ENCODE measurements around the gene TNS1. TPM values are rescaled to one million over a fixed set of nuclear protein-coding genes. Genes with fewer than 3 reads are reported as not detected.

The TNS1 gene
- total RNA-seq, 1 experiment from 2014 or later, result 3.4 TPM

DNA sequence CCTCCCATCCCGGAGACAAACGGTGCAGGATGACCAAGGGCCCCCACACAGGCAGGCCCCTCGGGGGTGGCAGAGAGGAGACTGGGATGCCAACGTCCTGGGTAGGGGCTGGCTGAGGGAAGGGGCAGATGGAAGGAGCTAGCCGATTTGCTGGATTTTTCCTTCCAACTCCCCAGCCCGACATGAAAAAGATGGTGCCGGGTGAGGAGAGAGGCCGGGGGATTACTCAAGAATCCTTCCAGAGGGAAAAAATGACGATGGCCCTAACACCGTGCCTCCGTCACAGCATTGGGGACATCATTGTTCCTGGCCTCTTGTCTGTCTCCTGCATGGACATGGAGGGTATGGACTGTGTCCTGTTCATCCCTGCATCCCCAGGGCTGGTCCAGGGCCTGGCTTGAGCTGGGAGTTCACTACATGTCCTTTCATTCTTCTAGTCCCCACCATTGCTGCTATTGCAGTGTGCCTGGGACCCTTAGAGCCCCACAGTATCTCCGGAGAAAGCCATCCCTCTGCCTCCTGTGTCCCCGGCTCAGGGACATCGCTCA, 217.7 kb downstream of the TNS1 start:
- Histone ChIP-seq H3K56ac (ENCODE audit: insufficient read length, low read depth, low read length) (no peak overlapping the region), H2AK5ac (ENCODE audit: insufficient read length, low read length) (no peak overlapping the region), H3K79me1 (ENCODE audit: insufficient read depth, low read depth, low read length, poor library complexity, severe bottlenecking) (no peaks in the 10 kb centered on the region), H3K9me3 (ENCODE audit: control insufficient read depth, low read depth, low read length) (no peaks in the 10 kb centered on the region), H3K4me2 (ENCODE audit: insufficient read depth, insufficient read length, low read length) (no peak overlapping the region), H3K9ac (ENCODE audit: extremely low read depth, insufficient read length, low read length) (no peak overlapping the region), H3K18ac (ENCODE audit: insufficient read length, low read depth, low read length) (no peak overlapping the region), H2BK20ac (ENCODE audit: low read depth, low read length, poor library complexity, severe bottlenecking) (no peak overlapping the region), H3K27ac (ENCODE audit: insufficient read length, low read depth, low read length) (no peak overlapping the region), H3T11ph (ENCODE audit: low read length) (no peak overlapping the region), H2BK5ac (ENCODE audit: insufficient read length, low read length) (no peak overlapping the region), H3K14ac (ENCODE audit: insufficient read depth, low read length) (no peak overlapping the region), H4K8ac (replicated peaks; ENCODE audit: insufficient read length, low read depth, low read length) (no peak overlapping the region), H2AFZ (ENCODE audit: low read length) (no peak overlapping the region), H3K23ac (ENCODE audit: insufficient read length, low read depth, low read length) (no peak overlapping the region), H2BK120ac (ENCODE audit: low read depth, low read length, poor library complexity, severe bottlenecking) (no peak overlapping the region), H3K27me3 (ENCODE audit: insufficient read depth, low read length) (no peaks in the 10 kb centered on the region; the same call in 1 of the 2 replicates), H2BK15ac (ENCODE audit: low read depth, low read length) (no peak overlapping the region), H3K79me2 (ENCODE audit: insufficient read depth, low read length) (no peaks in the 10 kb centered on the region), H3K4ac (ENCODE audit: low read depth, low read length) (no peak overlapping the region), H3K23me2 (ENCODE audit: insufficient read length, low read depth, low read length, poor library complexity, severe bottlenecking) (no peaks in the 10 kb centered on the region), H4K20me1 (ENCODE audit: control insufficient read depth, insufficient read depth, insufficient read length) (no peaks in the 10 kb centered on the region), H2BK12ac (ENCODE audit: insufficient read length, low read depth, low read length) (no peak overlapping the region), H4K91ac (ENCODE audit: insufficient read length, low read depth, low read length) (no peak overlapping the region), H3K4me1 (ENCODE audit: insufficient read depth, low read length) (no peaks in the 10 kb centered on the region), H4K5ac (ENCODE audit: insufficient read length, low read depth, low read length) (no peak overlapping the region)
- WGBS (ENCODE audit: extremely low coverage, insufficient read length, low lambda C conversion rate), result no CpG with 5 or more reads among the region's 14 CpGs
- Mint-ChIP-seq H3K4me3 (peak overlapping the region in 1 of 2 experiments; percentile 10; a peak in 1 of 5 replicates), H3K4me1 (peaks cover 3 to 10% of the 10 kb centered on the region in 2 experiments; a peak in 3 of 4 replicates), H3K36me3 (ENCODE audit: insufficient read depth in 1 of 3, low read depth in 3 of 3) (peaks cover 0 to 8% (median 0%) of the 10 kb centered on the region in 3 experiments; a peak in 3 of 7 replicates), H3K27me3 (ENCODE audit: low read depth) (peaks cover 44% of the 10 kb centered on the region), H3K9me3 (peaks cover 14 to 15% of the 10 kb centered on the region in 2 experiments), H3K27ac (peak overlapping the region in 1 of 3 experiments; percentile 49; a peak in 1 of 7 replicates)
- TF ChIP-seq, protein P1, sequence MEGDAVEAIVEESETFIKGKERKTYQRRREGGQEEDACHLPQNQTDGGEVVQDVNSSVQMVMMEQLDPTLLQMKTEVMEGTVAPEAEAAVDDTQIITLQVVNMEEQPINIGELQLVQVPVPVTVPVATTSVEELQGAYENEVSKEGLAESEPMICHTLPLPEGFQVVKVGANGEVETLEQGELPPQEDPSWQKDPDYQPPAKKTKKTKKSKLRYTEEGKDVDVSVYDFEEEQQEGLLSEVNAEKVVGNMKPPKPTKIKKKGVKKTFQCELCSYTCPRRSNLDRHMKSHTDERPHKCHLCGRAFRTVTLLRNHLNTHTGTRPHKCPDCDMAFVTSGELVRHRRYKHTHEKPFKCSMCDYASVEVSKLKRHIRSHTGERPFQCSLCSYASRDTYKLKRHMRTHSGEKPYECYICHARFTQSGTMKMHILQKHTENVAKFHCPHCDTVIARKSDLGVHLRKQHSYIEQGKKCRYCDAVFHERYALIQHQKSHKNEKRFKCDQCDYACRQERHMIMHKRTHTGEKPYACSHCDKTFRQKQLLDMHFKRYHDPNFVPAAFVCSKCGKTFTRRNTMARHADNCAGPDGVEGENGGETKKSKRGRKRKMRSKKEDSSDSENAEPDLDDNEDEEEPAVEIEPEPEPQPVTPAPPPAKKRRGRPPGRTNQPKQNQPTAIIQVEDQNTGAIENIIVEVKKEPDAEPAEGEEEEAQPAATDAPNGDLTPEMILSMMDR (conservative IDR thresholded peaks at IDR 0.05), result no peak
- DNase-seq, result no peak
